ENCODE data around the gene APLP1.
"Not testable (repeated sequence)": the region's sequence is repeated elsewhere in the genome, so short reads cannot be mapped to it uniquely, and the experiment has no call there.

APLP1 gene

DNA sequence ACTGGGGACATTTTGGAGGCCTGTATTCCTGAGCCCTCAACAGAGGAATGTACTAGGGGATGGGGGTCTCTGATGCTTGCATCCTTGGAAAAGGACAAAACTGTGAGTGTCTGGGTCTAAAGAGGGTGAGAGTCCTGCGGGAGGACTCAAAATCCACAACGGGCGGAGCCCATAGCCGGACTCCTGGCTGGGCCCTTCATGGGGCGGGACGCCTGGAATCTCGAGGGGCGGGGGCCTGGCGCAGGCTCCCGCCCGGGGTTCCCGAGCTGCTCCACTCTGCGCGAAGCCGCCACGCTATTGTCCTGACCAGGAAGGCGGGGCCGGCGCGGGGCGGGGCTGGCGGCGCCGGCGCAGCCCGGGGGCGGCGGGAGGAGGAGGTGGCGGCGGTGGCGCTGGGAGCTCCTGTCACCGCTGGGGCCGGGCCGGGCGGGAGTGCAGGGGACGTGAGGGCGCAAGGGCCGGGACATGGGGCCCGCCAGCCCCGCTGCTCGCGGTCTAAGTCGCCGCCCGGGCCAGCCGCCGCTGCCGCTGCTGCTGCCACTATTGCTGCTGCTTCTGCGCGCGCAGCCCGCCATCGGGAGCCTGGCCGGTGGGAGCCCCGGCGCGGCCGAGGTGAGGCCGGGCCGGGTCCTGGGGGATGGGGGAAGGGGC is at the start of gene APLP1:
Gene APLP1 (plus strand): TSS at position 403 of the 651 bp plus-strand sequence. CDS start 63 bp downstream, at position 466.
- Histone ChIP-seq H3K9me3 (ENCODE audit: control insufficient read depth, insufficient read depth, low read length) (no peaks in the 10 kb centered on the region), H3K4me1 (ENCODE audit: control insufficient read depth, insufficient read depth, low read length) (peaks cover 2% of the 10 kb centered on the region; the same call in 1 of the 2 replicates), H3K27ac (ENCODE audit: low read depth, low read length) (peak within 1 kb of the TSS; percentile 68), H3K9ac (ENCODE audit: low read depth, low read length) (no peak within 1 kb of the TSS), H3K4me3 (ENCODE audit: low read depth, low read length) (peak within 1 kb of the TSS; percentile 62), H3K27me3 (ENCODE audit: control insufficient read depth, insufficient read depth, low read length) (peaks cover 29% of the 10 kb centered on the region), H3K36me3 (ENCODE audit: control insufficient read depth, insufficient read depth, low read length) (no peaks in the 10 kb centered on the region)

DNA sequence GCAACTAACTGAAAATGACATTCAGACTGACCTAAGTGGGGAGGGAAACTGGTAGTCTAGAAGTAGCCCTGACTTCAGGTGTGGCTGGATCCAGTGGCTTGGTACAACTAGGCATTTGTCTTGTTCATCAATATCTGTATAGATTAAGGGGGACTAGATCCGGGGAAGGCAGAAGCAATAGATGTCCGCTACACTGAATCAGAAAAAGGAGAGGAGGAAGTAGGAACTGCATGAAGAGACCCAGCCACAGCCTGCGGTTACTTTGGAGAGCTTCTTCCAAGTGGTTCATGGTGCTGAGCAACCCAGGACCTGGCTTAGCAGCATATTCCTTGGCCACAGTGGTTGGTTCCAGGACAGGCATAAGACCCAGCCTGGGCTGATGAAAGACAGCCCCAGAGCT is 45.8 kb upstream of the APLP1 start:
- H3K36me3 ChIP-seq (ENCODE audit: control insufficient read depth, insufficient read depth, low read length) = no peaks in the 10 kb centered on the region
- no peaks in the 10 kb centered on the region for H3K27me3 ChIP-seq (ENCODE audit: control insufficient read depth, insufficient read depth, low read length)
- no peak overlapping the region for H3K4me3 ChIP-seq (ENCODE audit: low read depth, low read length)
- no peaks in the 10 kb centered on the region for H3K4me1 ChIP-seq (ENCODE audit: control insufficient read depth, insufficient read depth, low read length)
- H3K9me3 ChIP-seq (ENCODE audit: control insufficient read depth, insufficient read depth, low read length) = no peaks in the 10 kb centered on the region
- H3K9ac ChIP-seq (ENCODE audit: low read depth, low read length) = no peak overlapping the region
- H3K27ac ChIP-seq (ENCODE audit: low read depth, low read length) = no peak overlapping the region

DNA sequence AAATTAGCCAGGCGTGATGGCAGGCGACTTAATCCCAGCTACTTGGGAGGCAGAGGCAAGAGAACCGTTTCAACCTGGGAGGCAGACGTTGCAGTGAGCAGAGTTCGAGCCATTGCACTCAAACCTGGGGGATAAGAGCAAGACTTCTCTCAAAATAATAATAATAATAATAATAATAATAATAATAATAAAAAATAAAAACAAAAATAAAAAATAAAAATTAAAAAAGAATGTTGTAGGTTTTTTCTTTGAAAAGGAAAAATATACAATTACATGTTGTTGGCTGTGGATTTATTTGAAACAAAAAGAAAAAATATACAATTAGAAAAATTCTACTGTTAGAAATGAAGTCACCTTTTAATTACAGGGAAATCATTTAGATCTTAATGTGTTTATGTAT is 44.2 kb upstream of the APLP1 start:
- H3K9ac ChIP-seq (ENCODE audit: low read depth, low read length) = no peak overlapping the region
- no peaks in the 10 kb centered on the region for H3K27me3 ChIP-seq (ENCODE audit: control insufficient read depth, insufficient read depth, low read length)

GRCh38 chr19:35828692-35829301 is 39.6 kb upstream of the APLP1 start:
- Histone ChIP-seq H3K9me3 (ENCODE audit: control insufficient read depth, insufficient read depth, low read length) (no peaks in the 10 kb centered on the region), H3K4me1 (ENCODE audit: control insufficient read depth, insufficient read depth, low read length) (no peaks in the 10 kb centered on the region), H3K4me3 (ENCODE audit: low read depth, low read length) (no peak overlapping the region), H3K27ac (ENCODE audit: low read depth, low read length) (no peak overlapping the region), H3K9ac (ENCODE audit: low read depth, low read length) (no peak overlapping the region), H3K36me3 (ENCODE audit: control insufficient read depth, insufficient read depth, low read length) (no peaks in the 10 kb centered on the region), H3K27me3 (ENCODE audit: control insufficient read depth, insufficient read depth, low read length) (no peaks in the 10 kb centered on the region; the same call in 1 of the 2 replicates)

More for the DNA sequence above, 44.2 kb upstream of the APLP1 start:
- Histone ChIP-seq H3K27ac (ENCODE audit: low read depth, low read length) (no peak overlapping the region), H3K4me3 (ENCODE audit: low read depth, low read length) (no peak overlapping the region), H3K36me3 (ENCODE audit: control insufficient read depth, insufficient read depth, low read length) (no peaks in the 10 kb centered on the region), H3K4me1 (ENCODE audit: control insufficient read depth, insufficient read depth, low read length) (no peaks in the 10 kb centered on the region), H3K9me3 (ENCODE audit: control insufficient read depth, insufficient read depth, low read length) (no peaks in the 10 kb centered on the region)

DNA sequence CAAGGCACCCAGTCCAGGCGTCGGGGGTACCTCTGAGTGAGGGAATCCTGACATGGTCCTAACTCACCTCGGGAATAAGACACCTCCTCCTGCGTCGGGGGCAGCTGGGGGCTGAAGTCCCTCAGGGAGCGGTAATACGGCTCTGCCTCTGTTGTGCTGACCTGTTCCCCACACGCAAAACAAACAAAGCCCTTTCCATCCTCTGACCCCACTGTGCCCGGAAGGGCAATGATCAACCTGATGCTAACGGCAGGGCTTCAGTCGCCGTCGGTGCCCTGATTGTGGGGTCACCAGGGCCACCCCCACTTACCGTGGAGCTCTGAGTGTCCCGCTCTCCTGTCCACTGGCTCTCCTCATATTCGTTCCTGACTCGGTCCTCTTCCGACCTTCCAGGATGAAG is 37.4 kb upstream of the APLP1 start:
- Histone ChIP-seq H3K27me3 (ENCODE audit: control insufficient read depth, insufficient read depth, low read length) (no peaks in the 10 kb centered on the region; the same call in 1 of the 2 replicates), H3K9ac (ENCODE audit: low read depth, low read length) (no peak overlapping the region), H3K4me3 (ENCODE audit: low read depth, low read length) (no peak overlapping the region), H3K4me1 (ENCODE audit: control insufficient read depth, insufficient read depth, low read length) (no peaks in the 10 kb centered on the region), H3K27ac (ENCODE audit: low read depth, low read length) (no peak overlapping the region), H3K36me3 (ENCODE audit: control insufficient read depth, insufficient read depth, low read length) (no peaks in the 10 kb centered on the region), H3K9me3 (ENCODE audit: control insufficient read depth, insufficient read depth, low read length) (no peaks in the 10 kb centered on the region)

DNA sequence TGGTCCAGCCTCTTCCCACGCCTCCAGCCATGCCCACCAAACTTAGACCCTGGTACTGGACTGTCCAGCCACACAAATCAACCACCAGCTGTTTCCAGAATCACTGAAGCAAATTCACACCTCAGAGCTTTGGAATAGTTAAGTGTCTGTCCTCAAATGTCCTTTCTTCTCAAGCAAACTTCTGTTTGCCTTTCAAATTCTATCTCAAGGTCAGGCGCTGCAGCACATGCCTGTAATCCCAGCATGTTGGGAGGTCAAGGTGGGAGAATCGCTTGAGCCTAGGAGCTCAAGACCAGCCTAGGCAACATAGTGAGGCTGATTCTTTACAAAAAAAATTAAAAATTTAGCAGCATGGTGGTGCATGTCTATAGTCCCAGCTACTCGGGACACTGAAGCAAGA is 36.3 kb upstream of the APLP1 start:
- Histone ChIP-seq H3K27ac (ENCODE audit: low read depth, low read length) (no peak overlapping the region), H3K4me1 (ENCODE audit: control insufficient read depth, insufficient read depth, low read length) (no peaks in the 10 kb centered on the region), H3K9ac (ENCODE audit: low read depth, low read length) (no peak overlapping the region), H3K9me3 (ENCODE audit: control insufficient read depth, insufficient read depth, low read length) (no peaks in the 10 kb centered on the region), H3K27me3 (ENCODE audit: control insufficient read depth, insufficient read depth, low read length) (no peaks in the 10 kb centered on the region; the same call in 1 of the 2 replicates), H3K4me3 (ENCODE audit: low read depth, low read length) (no peak overlapping the region), H3K36me3 (ENCODE audit: control insufficient read depth, insufficient read depth, low read length) (no peaks in the 10 kb centered on the region)

DNA sequence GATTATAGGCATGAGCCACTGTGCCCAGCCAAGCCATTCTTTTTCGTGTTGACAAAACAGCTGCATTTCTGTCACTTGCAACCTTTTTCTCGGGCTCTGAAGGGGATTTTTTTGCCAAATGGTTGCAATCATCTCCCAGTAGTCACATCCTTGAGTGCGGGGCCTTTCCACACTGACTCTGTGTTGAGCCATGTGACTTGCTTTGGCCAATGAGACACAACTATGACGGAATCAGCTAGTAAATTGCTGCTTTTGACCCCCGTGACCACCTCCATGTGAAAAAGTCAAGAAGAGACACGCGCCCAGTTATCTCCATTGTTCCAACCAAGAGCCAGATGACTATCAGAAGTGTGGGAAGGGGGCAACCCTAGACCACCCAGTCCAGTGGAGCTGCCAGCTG is 34.4 kb upstream of the APLP1 start:
- Histone ChIP-seq H3K27me3 (ENCODE audit: control insufficient read depth, insufficient read depth, low read length) (no peaks in the 10 kb centered on the region; the same call in 1 of the 2 replicates), H3K36me3 (ENCODE audit: control insufficient read depth, insufficient read depth, low read length) (no peaks in the 10 kb centered on the region), H3K9ac (ENCODE audit: low read depth, low read length) (no peak overlapping the region), H3K4me3 (ENCODE audit: low read depth, low read length) (no peak overlapping the region), H3K9me3 (ENCODE audit: control insufficient read depth, insufficient read depth, low read length) (no peaks in the 10 kb centered on the region), H3K4me1 (ENCODE audit: control insufficient read depth, insufficient read depth, low read length) (no peaks in the 10 kb centered on the region), H3K27ac (ENCODE audit: low read depth, low read length) (no peak overlapping the region)

- not testable (repeated sequence) for H3K36me3 ChIP-seq (ENCODE audit: control insufficient read depth, insufficient read depth, low read length); H3K27me3 ChIP-seq (ENCODE audit: control insufficient read depth, insufficient read depth, low read length); H3K4me1 ChIP-seq (ENCODE audit: control insufficient read depth, insufficient read depth, low read length); H3K27ac ChIP-seq (ENCODE audit: low read depth, low read length); H3K9me3 ChIP-seq (ENCODE audit: control insufficient read depth, insufficient read depth, low read length); H3K9ac ChIP-seq (ENCODE audit: low read depth, low read length); H3K4me3 ChIP-seq (ENCODE audit: low read depth, low read length)
Observed at GRCh38 chr19:35836096-35836495, 32.3 kb upstream of the APLP1 start.

- no peaks in the 10 kb centered on the region for H3K9me3 ChIP-seq (ENCODE audit: control insufficient read depth, insufficient read depth, low read length)
- H3K4me3 ChIP-seq (ENCODE audit: low read depth, low read length) = no peak overlapping the region
- H3K27me3 ChIP-seq (ENCODE audit: control insufficient read depth, insufficient read depth, low read length) = peaks cover 55% of the 10 kb centered on the region
- H3K4me1 ChIP-seq (ENCODE audit: control insufficient read depth, insufficient read depth, low read length) = peaks cover 6% of the 10 kb centered on the region; the same call in 1 of the 2 replicates
- H3K36me3 ChIP-seq (ENCODE audit: control insufficient read depth, insufficient read depth, low read length) = no peaks in the 10 kb centered on the region
- H3K9ac ChIP-seq (ENCODE audit: low read depth, low read length) = no peak overlapping the region
- no peak overlapping the region for H3K27ac ChIP-seq (ENCODE audit: low read depth, low read length)
Observed at GRCh38 chr19:35841961-35842595, 26.3 kb upstream of the APLP1 start.

- H3K4me1 ChIP-seq (ENCODE audit: control insufficient read depth, insufficient read depth, low read length) = peaks cover 6% of the 10 kb centered on the region; the same call in 1 of the 2 replicates
- H3K27ac ChIP-seq (ENCODE audit: low read depth, low read length) = no peak overlapping the region
- no peaks in the 10 kb centered on the region for H3K9me3 ChIP-seq (ENCODE audit: control insufficient read depth, insufficient read depth, low read length)
- H3K36me3 ChIP-seq (ENCODE audit: control insufficient read depth, insufficient read depth, low read length) = no peaks in the 10 kb centered on the region
- H3K27me3 ChIP-seq (ENCODE audit: control insufficient read depth, insufficient read depth, low read length) = peaks cover 55% of the 10 kb centered on the region
- no peak overlapping the region for H3K4me3 ChIP-seq (ENCODE audit: low read depth, low read length)
- H3K9ac ChIP-seq (ENCODE audit: low read depth, low read length) = no peak overlapping the region
Observed at GRCh38 chr19:35842666-35843272, 25.6 kb upstream of the APLP1 start.
